ENCODE results near the gene CHPF2. TPM values are rescaled to one million over a fixed set of nuclear protein-coding genes. Genes with fewer than 3 reads are reported as not detected.

The CHPF2 gene
- total RNA-seq, 5 donors from 2014 or later (not counting 1 experiment from before 2014, with no cell fraction given): 34.2 to 66.1 (median 64.1) TPM

- H3K27me3 ChIP-seq (replicated peaks in 1 of 2; ENCODE audit: control insufficient read depth in 2 of 2, extremely low read depth in 1 of 2, insufficient read depth in 2 of 2, low read length in 1 of 2): peaks cover 0 to 51% of the 10 kb centered on the region in 2 experiments
- no peak overlapping the region for H3K27ac ChIP-seq (ENCODE audit: low read length)
- Mint-ChIP-seq H3K27ac (no peak overlapping the region), H3K4me1 (peaks cover 0 to 13% (median 6%) of the 10 kb centered on the region in 3 donors), H3K4me3 (no peak overlapping the region), H3K27me3 (peaks cover 6 to 9% of the 10 kb centered on the region in 2 donors), H3K36me3 (no peaks in the 10 kb centered on the region), H3K9me3 (no peaks in the 10 kb centered on the region)
- DNase-seq (no peak), ATAC-seq (replicated peaks in 1 of 4) (no peak)
- ChIA-PET CTCF (interaction anchor here in 1 of 2 donors (0.9 kb wide), 1 partner anchor 62 kb away, joined by 3 read pairs; no protein-coding TSS in a partner anchor), POLR2A (no interaction called here)
- H3K4me3 ChIP-seq (ENCODE audit: control insufficient read depth in 1 of 2, extremely low read depth in 1 of 2, low read length in 1 of 2): no peak overlapping the region
- no peaks in the 10 kb centered on the region for H3K36me3 ChIP-seq (ENCODE audit: control insufficient read depth in 2 of 2, extremely low read depth in 1 of 2, insufficient read depth in 1 of 2, low read length in 1 of 2)
- no peaks in the 10 kb centered on the region for H3K9me3 ChIP-seq
- peaks cover 0 to 15% of the 10 kb centered on the region in 2 experiments for H3K4me1 ChIP-seq (ENCODE audit: control insufficient read depth in 1 of 2, extremely low read depth in 1 of 2, insufficient read depth in 2 of 2, low read length in 2 of 2)
Measured at GRCh38 chr7:151197932-151198331, 34.4 kb upstream of the CHPF2 start.

- peaks cover 0 to 10% of the 10 kb centered on the region in 2 experiments for H3K4me1 ChIP-seq (ENCODE audit: control insufficient read depth in 1 of 2, extremely low read depth in 1 of 2, insufficient read depth in 2 of 2, low read length in 2 of 2)
- no peaks in the 10 kb centered on the region for H3K36me3 Mint-ChIP-seq
- H3K4me3 Mint-ChIP-seq: no peak overlapping the region
- H3K36me3 ChIP-seq (ENCODE audit: control insufficient read depth in 2 of 2, extremely low read depth in 1 of 2, insufficient read depth in 1 of 2, low read length in 1 of 2): no peaks in the 10 kb centered on the region
- DNase-seq: no peak
- H3K4me1 Mint-ChIP-seq: peaks cover 0 to 9% (median 2%) of the 10 kb centered on the region in 3 donors
- POLR2A ChIA-PET: no interaction called here
- no peak for ATAC-seq (replicated peaks in 1 of 4)
- 91% methylated on average over 22 of the region's 30 CpGs for WGBS (ENCODE audit: insufficient coverage)
- no peak overlapping the region for H3K27ac ChIP-seq (ENCODE audit: low read length)
- CTCF ChIA-PET: interaction anchor here in 1 of 2 donors (0.6 kb wide), 1 partner anchor 412 kb away, joined by 3 read pairs; no protein-coding TSS in a partner anchor
- no peaks in the 10 kb centered on the region for H3K9me3 Mint-ChIP-seq
- H3K27ac Mint-ChIP-seq: no peak overlapping the region
- no peaks in the 10 kb centered on the region for H3K9me3 ChIP-seq
- no peak overlapping the region for H3K4me3 ChIP-seq (ENCODE audit: control insufficient read depth in 1 of 2, extremely low read depth in 1 of 2, low read length in 1 of 2)
- H3K27me3 Mint-ChIP-seq: peaks cover 6 to 9% of the 10 kb centered on the region in 2 donors
- peaks cover 0 to 54% of the 10 kb centered on the region in 2 experiments for H3K27me3 ChIP-seq (replicated peaks in 1 of 2; ENCODE audit: control insufficient read depth in 2 of 2, extremely low read depth in 1 of 2, insufficient read depth in 2 of 2, low read length in 1 of 2)
Measured at GRCh38 chr7:151198945-151199848, 33.1 kb upstream of the CHPF2 start.

DNA sequence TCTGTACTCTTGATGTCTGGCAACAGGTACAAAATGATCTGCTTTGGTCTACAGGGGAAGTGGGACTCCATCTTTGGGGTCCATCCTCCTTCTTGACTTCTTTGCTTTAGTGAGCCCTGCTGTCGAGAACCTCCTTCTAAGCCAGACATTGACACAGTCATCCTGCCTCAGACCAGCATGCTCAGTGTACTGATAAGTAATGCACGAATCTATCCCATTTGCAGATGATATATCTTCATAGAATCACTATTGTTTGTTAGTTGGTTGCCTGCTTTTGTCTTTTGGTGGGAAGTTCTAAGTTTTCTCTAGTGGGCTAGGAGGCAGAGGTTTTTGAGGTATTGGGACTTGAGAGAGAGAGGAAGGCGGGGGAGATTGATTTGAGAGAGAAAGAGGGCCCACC lies 30.9 kb upstream of the CHPF2 start:
- WGBS (ENCODE audit: insufficient coverage): no CpG with 5 or more reads among the region's 3 CpGs
- peaks cover 0 to 39% of the 10 kb centered on the region in 2 experiments for H3K27me3 ChIP-seq (replicated peaks in 1 of 2; ENCODE audit: control insufficient read depth in 2 of 2, extremely low read depth in 1 of 2, insufficient read depth in 2 of 2, low read length in 1 of 2)

DNA sequence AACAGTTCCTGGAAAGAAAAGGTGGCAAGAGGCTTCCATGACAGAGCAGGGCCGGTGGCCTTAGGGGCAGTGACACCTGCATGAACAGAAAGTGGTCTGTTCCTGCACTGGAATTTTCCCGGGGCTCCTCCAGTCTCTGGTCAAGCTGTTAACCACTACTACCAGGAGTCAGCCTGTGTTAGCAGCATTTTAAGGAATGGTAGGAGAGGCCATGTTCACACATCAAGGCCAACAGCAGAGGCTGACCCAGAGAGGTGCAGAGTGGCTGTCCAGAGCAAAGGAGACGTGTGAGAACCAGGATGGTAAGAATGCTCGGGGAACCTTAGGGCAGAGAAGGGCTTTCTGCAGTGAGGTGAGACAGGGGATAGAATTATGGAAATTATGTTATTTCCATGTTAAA lies 30.5 kb upstream of the CHPF2 start:
- H3K27ac Mint-ChIP-seq: no peak overlapping the region
- WGBS (ENCODE audit: insufficient coverage): 100% methylated on average over 2 of the region's 4 CpGs

More for the DNA sequence above, 30.9 kb upstream of the CHPF2 start:
- Mint-ChIP-seq H3K27ac (no peak overlapping the region), H3K4me1 (peaks cover 5 to 15% (median 6%) of the 10 kb centered on the region in 3 donors), H3K4me3 (no peak overlapping the region), H3K9me3 (no peaks in the 10 kb centered on the region), H3K36me3 (no peaks in the 10 kb centered on the region), H3K27me3 (peaks cover 0 to 4% of the 10 kb centered on the region in 2 donors)
- CTCF ChIA-PET: no interaction called here
- H3K36me3 ChIP-seq (ENCODE audit: control insufficient read depth in 2 of 2, extremely low read depth in 1 of 2, insufficient read depth in 1 of 2, low read length in 1 of 2): no peaks in the 10 kb centered on the region
- ATAC-seq (replicated peaks in 1 of 4): no peak
- H3K4me3 ChIP-seq (ENCODE audit: control insufficient read depth in 1 of 2, extremely low read depth in 1 of 2, low read length in 1 of 2): no peak overlapping the region
- POLR2A ChIA-PET: no interaction called here
- no peak overlapping the region for H3K27ac ChIP-seq (ENCODE audit: low read length)
- H3K4me1 ChIP-seq (ENCODE audit: control insufficient read depth in 1 of 2, extremely low read depth in 1 of 2, insufficient read depth in 2 of 2, low read length in 2 of 2): peaks cover 0 to 15% of the 10 kb centered on the region in 2 experiments
- no peak for DNase-seq
- H3K9me3 ChIP-seq: no peaks in the 10 kb centered on the region

GRCh38 chr7:151202836-151203235 lies 29.4 kb upstream of the CHPF2 start:
- H3K27me3 ChIP-seq (replicated peaks in 1 of 2; ENCODE audit: control insufficient read depth in 2 of 2, extremely low read depth in 1 of 2, insufficient read depth in 2 of 2, low read length in 1 of 2): peaks cover 0 to 33% of the 10 kb centered on the region in 2 experiments
- ATAC-seq (replicated peaks in 1 of 4) (no peak), DNase-seq (no peak)
- Mint-ChIP-seq H3K4me3 (no peak overlapping the region), H3K9me3 (no peaks in the 10 kb centered on the region), H3K4me1 (peaks cover 19 to 30% (median 21%) of the 10 kb centered on the region in 3 donors), H3K36me3 (no peaks in the 10 kb centered on the region), H3K27me3 (peaks cover 0 to 4% of the 10 kb centered on the region in 2 donors), H3K27ac (no peak overlapping the region)
- CTCF ChIA-PET: no interaction called here
- peaks cover 3 to 30% of the 10 kb centered on the region in 2 experiments for H3K4me1 ChIP-seq (ENCODE audit: control insufficient read depth in 1 of 2, extremely low read depth in 1 of 2, insufficient read depth in 2 of 2, low read length in 2 of 2)
- POLR2A ChIA-PET: no interaction called here
- H3K27ac ChIP-seq (ENCODE audit: low read length): no peak overlapping the region
- no peak overlapping the region for H3K4me3 ChIP-seq (ENCODE audit: control insufficient read depth in 1 of 2, extremely low read depth in 1 of 2, low read length in 1 of 2)
- H3K9me3 ChIP-seq: no peaks in the 10 kb centered on the region
- WGBS (ENCODE audit: insufficient coverage): 87% methylated on average over 9 of the region's 9 CpGs
- no peaks in the 10 kb centered on the region for H3K36me3 ChIP-seq (ENCODE audit: control insufficient read depth in 2 of 2, extremely low read depth in 1 of 2, insufficient read depth in 1 of 2, low read length in 1 of 2)

More for the DNA sequence above, 30.5 kb upstream of the CHPF2 start:
- H3K27me3 ChIP-seq (replicated peaks in 1 of 2; ENCODE audit: control insufficient read depth in 2 of 2, extremely low read depth in 1 of 2, insufficient read depth in 2 of 2, low read length in 1 of 2): peaks cover 0 to 35% of the 10 kb centered on the region in 2 experiments
- ATAC-seq (replicated peaks in 1 of 4) (no peak), DNase-seq (no peak)
- no peak overlapping the region for H3K27ac ChIP-seq (ENCODE audit: low read length)
- POLR2A ChIA-PET: no interaction called here
- CTCF ChIA-PET: no interaction called here
- H3K4me1 ChIP-seq (ENCODE audit: control insufficient read depth in 1 of 2, extremely low read depth in 1 of 2, insufficient read depth in 2 of 2, low read length in 2 of 2): peaks cover 0 to 19% of the 10 kb centered on the region in 2 experiments
- H3K9me3 Mint-ChIP-seq: no peaks in the 10 kb centered on the region
- peaks cover 0 to 4% of the 10 kb centered on the region in 2 donors for H3K27me3 Mint-ChIP-seq
- H3K9me3 ChIP-seq: no peaks in the 10 kb centered on the region
- H3K4me3 Mint-ChIP-seq: no peak overlapping the region
- H3K4me1 Mint-ChIP-seq: peaks cover 8 to 19% (median 10%) of the 10 kb centered on the region in 3 donors
- no peaks in the 10 kb centered on the region for H3K36me3 Mint-ChIP-seq
- H3K36me3 ChIP-seq (ENCODE audit: control insufficient read depth in 2 of 2, extremely low read depth in 1 of 2, insufficient read depth in 1 of 2, low read length in 1 of 2): no peaks in the 10 kb centered on the region
- H3K4me3 ChIP-seq (ENCODE audit: control insufficient read depth in 1 of 2, extremely low read depth in 1 of 2, low read length in 1 of 2): no peak overlapping the region

GRCh38 chr7:151204383-151205032 lies 27.8 kb upstream of the CHPF2 start:
- 82% methylated on average over 44 of the region's 48 CpGs for WGBS (ENCODE audit: insufficient coverage)
- H3K36me3 Mint-ChIP-seq: no peaks in the 10 kb centered on the region
- Histone ChIP-seq H3K4me1 (ENCODE audit: control insufficient read depth in 1 of 2, extremely low read depth in 1 of 2, insufficient read depth in 2 of 2, low read length in 2 of 2) (peaks cover 3 to 42% of the 10 kb centered on the region in 2 experiments), H3K27me3 (replicated peaks in 1 of 2; ENCODE audit: control insufficient read depth in 2 of 2, extremely low read depth in 1 of 2, insufficient read depth in 2 of 2, low read length in 1 of 2) (peaks cover 0 to 24% of the 10 kb centered on the region in 2 experiments), H3K9me3 (no peaks in the 10 kb centered on the region), H3K4me3 (ENCODE audit: control insufficient read depth in 1 of 2, extremely low read depth in 1 of 2, low read length in 1 of 2) (no peak overlapping the region), H3K36me3 (ENCODE audit: control insufficient read depth in 2 of 2, extremely low read depth in 1 of 2, insufficient read depth in 1 of 2, low read length in 1 of 2) (no peaks in the 10 kb centered on the region), H3K27ac (ENCODE audit: low read length) (peak overlapping the region; percentile 24)
- POLR2A ChIA-PET: no interaction called here
- ATAC-seq (replicated peaks in 1 of 4) (no peak), DNase-seq (no peak)
- CTCF ChIA-PET: interaction anchor here in 1 of 2 donors (0.6 kb wide), 1 partner anchor 40 kb away, joined by 3 read pairs; no protein-coding TSS in a partner anchor
- no peak overlapping the region for H3K4me3 Mint-ChIP-seq
- no peaks in the 10 kb centered on the region for H3K9me3 Mint-ChIP-seq
- H3K27me3 Mint-ChIP-seq: peaks cover 0 to 4% of the 10 kb centered on the region in 2 donors
- peaks cover 26 to 39% (median 27%) of the 10 kb centered on the region in 3 donors for H3K4me1 Mint-ChIP-seq
- H3K27ac Mint-ChIP-seq: no peak overlapping the region

All from T-cell (primary cell).